Effector memory CD4-positive, alpha-beta T cell (primary cell): ENCODE measurements around the gene OST4.
"Not testable (repeated sequence)": the region's sequence is repeated elsewhere in the genome, so short reads cannot be mapped to it uniquely, and the experiment has no call there.

Source experiments
- DNase-seq, 3 donors: peaks; one replicate each; pipeline ENCODE4 v3.0.0-alpha.2; 2020
- H3K27ac ChIP-seq: 2 replicates; pipeline ENCODE4 v1.7.0; 2013; ENCODE audit warnings: mild to moderate bottlenecking, low read length, moderate library complexity; ENCODE audit not compliant: insufficient read depth, poor library complexity, severe bottlenecking
- H3K27me3 ChIP-seq: replicated peaks from 2 replicates; pipeline ENCODE4 v1.7.0; 2013; ENCODE audit warnings: mild to moderate bottlenecking, low read length; ENCODE audit not compliant: insufficient read depth, control insufficient read depth, poor library complexity, severe bottlenecking
- H3K36me3 ChIP-seq: 2 replicates; pipeline ENCODE4 v1.7.0; 2013; ENCODE audit warnings: mild to moderate bottlenecking, low read length, moderate library complexity; ENCODE audit not compliant: control insufficient read depth, insufficient read depth
- H3K4me1 ChIP-seq: 2 replicates; pipeline ENCODE4 v1.7.0; 2013; ENCODE audit warnings: low read length, mild to moderate bottlenecking; ENCODE audit not compliant: control insufficient read depth, insufficient read depth, poor library complexity, severe bottlenecking
- H3K4me3 ChIP-seq: 2 replicates; pipeline ENCODE4 v1.7.0; 2013; ENCODE audit warnings: low read length, low read depth, mild to moderate bottlenecking; ENCODE audit not compliant: insufficient read depth, poor library complexity, severe bottlenecking
- H3K9me3 ChIP-seq: 2 replicates; pipeline ENCODE4 v1.7.0; 2013; ENCODE audit warnings: mild to moderate bottlenecking, low read length, moderate library complexity; ENCODE audit not compliant: control insufficient read depth
- total RNA-seq, 3 donors: gene quantifications; one replicate each; lab custom pipeline; 2026; lab: John Stamatoyannopoulos, UW

The OST4 gene
- total RNA-seq: 59.4 to 94.9 (median 67.8) reads per million in 3 donors

DNA sequence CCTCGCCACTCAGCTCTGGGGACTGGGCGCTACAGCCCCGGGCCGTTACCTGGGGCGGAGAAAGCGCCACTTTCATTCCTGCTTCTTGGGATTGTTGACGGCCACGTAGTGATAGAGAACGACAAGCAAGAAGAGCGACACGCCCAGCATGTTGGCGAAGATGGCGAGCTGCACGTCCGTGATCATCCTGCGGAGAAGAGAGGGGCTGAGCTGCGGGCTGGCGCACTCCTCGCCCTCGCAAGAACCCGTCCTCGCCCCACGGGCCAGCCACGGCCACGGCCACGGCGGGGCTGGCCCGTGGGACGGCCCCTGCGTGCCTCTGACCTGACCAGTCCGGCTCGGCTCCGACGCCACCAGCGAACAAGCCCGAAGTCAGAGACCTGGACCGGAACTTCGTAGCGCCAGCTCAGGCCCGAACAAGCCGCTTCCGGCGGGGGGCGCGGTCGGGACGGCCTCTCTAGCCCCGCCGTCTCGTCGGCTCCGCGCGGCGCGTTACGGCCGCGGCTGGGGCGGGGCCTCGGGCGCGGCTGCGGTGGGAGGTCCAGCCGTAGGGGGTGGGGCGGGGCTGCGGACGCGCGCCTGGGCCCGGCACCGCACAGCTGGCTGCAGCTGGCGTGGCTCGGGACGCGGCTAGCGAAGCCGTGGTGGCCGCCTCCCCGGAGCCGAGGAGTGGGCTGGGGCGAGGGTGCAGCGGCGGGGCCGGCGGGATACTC, at the start of gene OST4:
Gene OST4, minus strand, starts transcription at position 378 of the 713 bp plus-strand sequence.
- peaks cover 31% of the 10 kb centered on the region for H3K4me1 ChIP-seq
- DNase-seq: peak; percentile 79 to 85 (median 84)

DNA sequence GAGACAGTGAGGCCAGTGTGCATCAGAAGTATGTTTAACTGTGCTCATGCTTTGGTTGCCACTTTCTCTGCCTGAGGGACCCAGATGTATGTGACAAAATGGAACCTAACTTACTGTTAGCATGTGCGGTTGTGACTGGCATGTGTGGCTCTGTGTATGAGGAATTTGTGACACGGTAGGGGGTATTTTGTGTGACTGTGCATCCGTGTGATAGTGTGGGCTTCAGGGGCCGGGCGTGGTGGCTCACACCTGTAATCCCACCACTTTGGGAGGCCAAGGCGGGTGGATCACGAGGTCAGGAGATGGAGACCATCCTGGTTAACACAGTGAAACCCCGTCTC, 47.8 kb upstream of the OST4 start:
- Histone ChIP-seq H3K4me1 (peaks cover 17% of the 10 kb centered on the region), H3K27me3 (peaks cover 19% of the 10 kb centered on the region)
- not testable (repeated sequence) for DNase-seq, H3K27ac ChIP-seq, H3K4me3 ChIP-seq, H3K9me3 ChIP-seq, H3K36me3 ChIP-seq

More for the DNA sequence above, at the start of gene OST4:
- H3K27me3 ChIP-seq: no peaks in the 10 kb centered on the region
- H3K9me3 ChIP-seq: no peaks in the 10 kb centered on the region
- H3K4me3 ChIP-seq: peak within 1 kb of the TSS; percentile 77
- H3K36me3 ChIP-seq: peaks cover 16% of the 10 kb centered on the region
- H3K27ac ChIP-seq: peak within 1 kb of the TSS; percentile 94

DNA sequence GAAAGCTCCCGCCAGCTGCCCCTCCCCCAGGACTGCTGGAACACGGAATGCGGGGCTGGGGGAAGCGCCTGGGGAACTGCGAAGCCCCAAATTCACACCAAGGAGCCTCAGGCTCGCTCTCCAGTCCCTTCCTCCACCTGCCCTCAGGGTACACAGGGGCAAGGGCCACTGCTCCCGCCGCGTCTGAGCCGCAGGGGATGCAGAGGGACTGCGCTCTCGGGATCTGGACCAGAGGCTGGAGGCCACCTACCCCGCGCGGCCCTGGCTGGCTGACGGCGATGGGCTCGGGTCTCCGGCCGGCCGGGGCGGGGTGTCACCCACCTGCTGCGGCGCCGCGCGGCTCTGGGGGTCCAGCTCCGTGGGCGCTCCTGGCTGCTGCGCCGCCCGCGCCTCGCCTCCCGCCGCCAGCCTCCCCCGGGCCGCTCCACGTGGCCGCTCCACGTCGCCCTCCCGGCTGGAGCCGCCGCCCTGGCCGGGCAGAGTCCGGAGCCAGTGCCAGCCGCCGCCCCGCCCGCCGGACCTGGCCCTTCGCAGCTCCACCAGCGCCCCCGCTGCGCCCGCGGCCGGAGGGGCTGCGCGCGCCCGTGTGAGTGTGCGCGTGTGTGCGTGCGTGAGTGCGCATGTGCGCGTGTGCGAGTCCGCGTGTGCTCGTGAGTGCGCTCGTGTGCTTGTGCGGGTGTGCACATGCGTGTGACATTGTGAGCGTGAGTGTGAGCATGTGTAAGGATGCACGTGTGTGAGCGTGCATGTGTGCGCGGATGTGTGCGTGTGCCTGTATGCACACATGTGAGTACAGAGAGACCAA, 47.3 kb upstream of the OST4 start, which contains the start of gene CGREF1:
Gene CGREF1, minus strand, starts transcription at position 604 of the 805 bp plus-strand sequence. CDS start 14,762 bp downstream, outside the sequence.
- H3K27ac ChIP-seq: no peak within 1 kb of the TSS

DNA sequence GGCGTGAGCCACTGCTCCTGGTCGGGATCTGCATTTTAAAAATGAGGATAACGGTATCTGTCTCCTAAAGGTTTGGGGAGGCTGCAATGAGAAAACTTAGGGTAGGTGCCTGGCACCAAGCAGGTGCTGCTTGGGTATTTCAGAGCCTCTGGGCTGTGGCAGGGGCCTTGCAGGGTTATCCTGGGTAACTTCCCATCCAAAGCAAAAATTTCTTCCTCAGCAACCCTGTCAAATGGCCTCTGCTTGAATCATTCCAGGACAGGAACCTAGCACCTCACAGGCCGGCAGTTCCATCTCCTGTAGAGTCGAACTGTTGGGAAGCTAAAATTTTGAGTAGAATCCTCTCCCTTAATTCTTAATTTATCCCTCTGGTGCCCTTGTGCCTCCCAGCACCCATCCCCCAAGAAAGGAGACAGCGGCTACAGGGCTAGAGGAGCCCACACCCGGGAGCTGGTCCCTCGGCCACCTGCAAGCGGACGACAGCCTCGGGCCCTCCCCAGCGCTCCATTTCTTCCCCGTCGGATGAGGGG, 46.6 kb upstream of the OST4 start:
- no peak for DNase-seq
- Histone ChIP-seq H3K27ac (no peak overlapping the region), H3K9me3 (no peaks in the 10 kb centered on the region), H3K4me3 (peak overlapping the region; percentile 22), H3K4me1 (peaks cover 11% of the 10 kb centered on the region), H3K36me3 (no peaks in the 10 kb centered on the region), H3K27me3 (peaks cover 19% of the 10 kb centered on the region)

More for the DNA sequence above, 47.3 kb upstream of the OST4 start, which contains the start of gene CGREF1:
- Histone ChIP-seq H3K27me3 (peaks cover 19% of the 10 kb centered on the region), H3K4me1 (peaks cover 14% of the 10 kb centered on the region), H3K9me3 (no peaks in the 10 kb centered on the region), H3K36me3 (no peaks in the 10 kb centered on the region), H3K4me3 (peak within 1 kb of the TSS; percentile 22)
- no peak for DNase-seq

DNA sequence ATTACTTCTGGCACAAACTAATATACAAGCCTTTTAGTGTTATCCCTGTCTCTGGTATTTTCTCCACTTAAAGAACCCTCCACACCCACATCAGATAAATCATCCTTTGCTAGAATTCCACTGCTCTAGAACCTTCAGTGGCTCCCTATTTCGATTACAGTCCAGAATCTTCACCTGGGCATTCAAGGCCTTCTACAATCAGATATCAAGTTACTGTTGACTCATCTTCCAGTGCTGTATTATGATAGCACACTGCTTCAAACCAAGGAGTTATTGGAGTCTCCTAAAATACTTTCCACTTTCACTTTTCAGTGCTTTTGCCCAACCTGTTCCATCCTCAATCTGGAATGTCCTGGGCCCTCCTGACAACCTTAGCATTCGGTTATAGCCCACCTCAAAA, 44.1 kb upstream of the OST4 start:
- peaks cover 8% of the 10 kb centered on the region for H3K4me1 ChIP-seq
- H3K27me3 ChIP-seq: peaks cover 19% of the 10 kb centered on the region
- no peak overlapping the region for H3K4me3 ChIP-seq
- H3K27ac ChIP-seq: no peak overlapping the region
- no peaks in the 10 kb centered on the region for H3K36me3 ChIP-seq
- H3K9me3 ChIP-seq: no peaks in the 10 kb centered on the region
- no peak for DNase-seq

DNA sequence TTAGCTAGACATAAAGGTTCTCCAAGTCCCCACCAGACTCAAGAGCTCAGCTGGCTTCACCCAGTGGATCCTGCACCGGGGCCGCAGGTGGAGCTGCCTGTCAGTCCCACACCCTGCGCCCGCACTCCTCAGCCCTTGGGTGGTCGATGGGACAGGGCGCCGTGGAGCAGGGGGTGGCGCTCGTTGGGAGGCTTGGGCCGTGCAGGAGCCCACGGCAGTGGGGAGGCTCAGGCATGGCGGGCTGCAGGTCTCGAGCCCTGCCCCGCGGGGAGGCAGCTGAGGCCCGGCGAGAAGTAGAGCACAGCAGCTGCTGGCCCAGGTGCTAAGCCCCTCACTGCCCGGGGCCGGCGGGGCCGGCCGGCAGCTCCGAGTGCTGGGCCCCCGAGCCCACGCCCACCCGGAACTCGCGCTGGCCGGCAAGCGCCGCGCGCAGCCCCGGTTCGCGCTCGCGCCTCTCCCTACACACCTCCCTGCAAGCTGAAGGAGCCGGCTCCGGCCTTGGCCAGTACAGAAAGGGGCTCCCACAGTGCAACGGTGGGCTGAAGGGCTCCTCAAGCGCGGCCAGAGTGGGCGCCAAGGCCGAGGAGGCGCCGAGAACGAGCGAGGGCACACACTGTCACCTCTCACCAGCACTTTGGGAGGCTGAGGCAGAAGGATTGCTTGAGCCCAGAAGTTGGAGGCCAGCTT, 40.1 kb upstream of the OST4 start:
- H3K27ac ChIP-seq, DNase-seq, H3K9me3 ChIP-seq, H3K36me3 ChIP-seq, H3K27me3 ChIP-seq, H3K4me3 ChIP-seq, H3K4me1 ChIP-seq: not testable (repeated sequence)

DNA sequence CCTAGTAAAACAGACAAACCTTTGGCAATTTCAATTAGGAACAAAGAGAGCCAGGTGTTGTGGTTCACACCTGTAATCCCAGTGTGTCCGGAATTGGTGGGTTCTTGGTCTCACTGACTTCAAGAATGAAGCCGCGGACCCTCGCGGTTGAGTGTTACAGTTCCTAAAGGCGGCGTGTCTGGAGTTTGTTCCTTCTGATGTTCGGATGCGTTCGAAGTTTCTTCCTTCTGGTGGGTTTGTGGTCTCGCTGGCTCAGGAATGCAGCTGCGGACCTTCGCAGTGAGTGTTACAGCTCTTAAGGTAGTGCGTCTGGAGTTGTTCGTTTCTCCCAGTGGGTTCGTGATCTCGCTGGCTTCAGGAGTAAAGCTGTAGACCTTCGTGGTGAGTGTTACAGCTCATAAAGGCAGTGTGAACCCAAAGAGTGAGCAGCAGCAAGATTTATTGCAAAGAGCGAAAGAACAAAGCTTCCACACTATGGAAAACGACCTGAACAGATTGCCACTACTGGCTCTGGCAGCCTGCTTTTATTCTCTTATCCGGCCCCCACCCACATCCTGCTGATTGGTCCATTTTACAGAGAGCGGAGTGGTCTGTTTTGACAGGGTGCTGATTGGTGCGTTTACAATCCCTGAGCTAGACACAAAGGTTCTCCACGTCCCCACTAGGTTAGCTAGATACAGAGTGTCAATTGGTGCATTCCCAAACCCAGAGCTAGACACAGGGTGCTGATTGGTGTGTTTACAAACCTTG, 39.3 kb upstream of the OST4 start:
- not testable (repeated sequence) for DNase-seq, H3K27me3 ChIP-seq, H3K4me3 ChIP-seq, H3K27ac ChIP-seq, H3K36me3 ChIP-seq, H3K9me3 ChIP-seq, H3K4me1 ChIP-seq

DNA sequence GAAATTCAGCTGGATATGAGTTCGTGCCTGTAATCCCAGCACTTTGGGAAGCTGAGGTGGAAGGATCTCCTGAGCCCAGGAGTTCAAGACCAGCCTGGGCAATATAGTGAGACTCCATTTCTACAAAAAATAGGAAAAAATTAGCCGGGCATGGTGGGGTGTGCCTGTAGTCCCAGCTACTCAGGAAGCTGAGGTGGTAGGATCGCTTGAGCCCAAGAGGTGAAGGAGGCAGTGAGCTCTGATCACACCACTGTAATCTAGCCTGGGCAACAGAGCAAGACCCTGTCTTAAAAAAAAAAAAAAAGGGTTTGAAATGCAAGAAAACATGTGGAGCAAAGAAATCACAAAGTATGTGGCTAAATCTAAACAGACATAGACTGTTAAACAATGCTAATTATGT, 37.6 kb upstream of the OST4 start:
- H3K36me3 ChIP-seq: no peaks in the 10 kb centered on the region
- no peak overlapping the region for H3K27ac ChIP-seq
- DNase-seq: no peak
- no peak overlapping the region for H3K4me3 ChIP-seq
- H3K4me1 ChIP-seq: no peaks in the 10 kb centered on the region
- H3K9me3 ChIP-seq: no peaks in the 10 kb centered on the region
- H3K27me3 ChIP-seq: no peaks in the 10 kb centered on the region

DNA sequence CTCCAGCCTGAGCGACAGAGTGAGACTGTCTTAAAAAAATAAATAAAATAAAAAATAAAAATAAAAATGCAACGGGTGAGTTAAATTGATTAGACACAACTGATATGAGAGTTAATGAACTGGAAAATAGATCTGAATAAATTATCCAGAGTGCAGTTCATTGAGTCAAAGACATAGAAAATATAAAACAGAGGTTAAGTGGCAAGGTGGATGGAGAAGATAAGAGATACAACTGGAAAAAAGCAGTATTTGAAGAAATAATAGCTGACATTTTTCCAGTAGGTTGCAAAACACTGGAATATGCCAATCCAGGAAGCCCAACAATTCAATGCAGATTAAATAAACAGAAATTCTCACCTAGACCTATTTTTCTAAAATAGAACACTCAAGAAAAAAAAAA, 36.8 kb upstream of the OST4 start:
- Histone ChIP-seq H3K36me3 (no peaks in the 10 kb centered on the region), H3K27me3 (no peaks in the 10 kb centered on the region), H3K4me1 (no peaks in the 10 kb centered on the region), H3K9me3 (no peaks in the 10 kb centered on the region), H3K27ac (no peak overlapping the region), H3K4me3 (no peak overlapping the region)
- no peak for DNase-seq
